Dermis microvascular lymphatic vessel endothelial cell (primary cell): ENCODE measurements around the gene IZUMO2. TPM values are rescaled to one million over a fixed set of nuclear protein-coding genes. Genes with fewer than 3 reads are reported as not detected.
"Not testable (repeated sequence)": the region's sequence is repeated elsewhere in the genome, so short reads cannot be mapped to it uniquely, and the experiment has no call there.

Source experiments
- DNase-seq, 2 donors: peaks; one replicate each; pipeline versions ENCODE4 v3.0.0 to v3.0.0-alpha.2; 2010; ENCODE audit warnings: low read depth in 2 of 2
- total RNA-seq: library from RNA; depleted of rRNA; stranded (reverse); fragments of >200 nt; gene quantifications from 2 replicates; pipeline ENCODE4 v1.2.1, GENCODE V29; 2014

Gene IZUMO2
- total RNA-seq, 1 donor from 2014 or later: not detected

DNA sequence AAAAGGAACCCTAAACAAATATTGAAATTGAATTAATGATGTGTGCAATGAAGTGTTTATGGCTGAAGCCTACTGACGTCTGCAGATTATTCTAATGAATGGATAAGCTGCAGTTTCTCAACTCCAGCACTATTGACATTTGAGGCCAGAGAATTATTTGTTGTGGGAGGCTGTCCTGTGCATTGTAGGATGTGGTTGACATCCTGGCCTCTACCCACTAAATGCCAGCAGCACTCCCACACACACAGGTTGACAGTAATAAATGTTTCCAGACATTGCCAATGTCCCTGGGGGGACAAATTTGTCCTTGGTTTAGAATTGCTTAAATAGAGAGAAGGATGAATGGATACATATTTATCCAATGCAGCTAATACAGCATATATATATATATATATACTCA is 21.1 kb upstream of the IZUMO2 start:
- DNase-seq: no peak

DNA sequence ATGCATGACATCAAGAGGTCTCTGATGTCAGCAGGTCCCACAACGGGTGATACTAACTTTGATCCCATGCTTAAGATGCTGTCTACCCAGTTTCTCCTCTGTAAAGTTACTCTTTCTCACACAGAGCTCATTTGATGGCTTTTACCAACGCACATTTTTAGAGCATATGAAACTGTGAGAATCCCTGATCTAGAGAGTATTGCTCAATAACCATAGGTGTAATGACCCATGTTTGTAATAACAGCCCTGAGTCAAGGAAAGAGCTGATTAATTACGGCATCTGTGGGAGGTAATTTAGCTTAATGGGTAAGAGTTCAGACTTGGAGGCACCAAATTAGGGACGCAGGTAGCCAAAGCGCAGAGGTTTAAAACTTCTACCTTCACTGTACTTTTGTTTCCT is 18.0 kb upstream of the IZUMO2 start:
- no peak for DNase-seq

DNA sequence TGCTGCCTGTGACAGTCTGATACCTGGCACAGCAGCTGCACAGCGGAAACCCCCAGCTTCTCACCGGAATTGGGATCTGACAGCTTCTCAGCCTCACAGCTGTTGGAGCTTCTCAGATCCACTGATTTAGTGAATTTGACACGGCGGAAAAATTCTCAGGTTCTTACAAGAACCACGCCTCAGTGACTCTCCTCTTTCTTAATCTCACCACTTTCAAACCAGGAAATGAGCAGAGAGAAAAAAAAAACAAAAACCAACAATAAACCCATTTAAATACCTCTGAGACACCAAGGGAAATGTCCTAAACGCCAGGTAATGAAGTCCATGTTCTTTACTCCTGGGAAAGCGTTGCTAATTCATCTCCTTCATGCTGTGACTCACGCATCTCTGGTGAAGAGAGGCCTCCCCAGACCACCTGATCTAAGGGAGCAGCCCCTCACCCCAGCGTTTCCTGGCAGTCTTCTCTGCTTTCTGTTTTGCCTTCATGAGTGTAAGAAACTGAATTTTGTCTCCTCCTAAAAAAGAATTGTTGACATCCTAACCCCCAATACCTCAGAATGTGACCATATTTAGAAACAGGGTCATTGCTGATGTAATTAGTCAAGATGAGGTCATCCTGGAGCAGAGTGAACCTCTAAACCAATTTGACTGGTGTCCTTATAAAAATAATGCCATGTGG is 15.9 kb upstream of the IZUMO2 start:
- DNase-seq: no peak

DNA sequence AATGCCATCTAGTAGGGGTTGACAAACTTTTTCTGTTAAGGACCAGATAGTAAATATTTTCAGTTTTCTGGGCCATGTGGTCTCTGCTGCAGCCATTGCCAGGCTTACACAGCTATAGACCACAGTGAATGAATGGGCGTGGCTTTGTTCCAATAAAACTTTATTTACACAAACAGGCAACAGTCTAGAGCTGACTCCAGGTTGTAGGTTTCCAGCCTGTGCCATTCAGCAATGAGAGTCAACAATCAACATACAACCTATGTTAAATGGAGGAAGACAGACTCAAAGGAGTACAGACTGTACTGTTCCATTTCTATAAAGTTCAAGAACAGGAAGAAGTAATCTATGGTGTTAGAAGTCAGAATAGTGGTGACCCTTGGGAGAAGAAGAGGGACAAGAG is 15.2 kb upstream of the IZUMO2 start:
- no peak for DNase-seq

GRCh38 chr19:50176775-50177174 is 13.7 kb upstream of the IZUMO2 start:
- no peak for DNase-seq

GRCh38 chr19:50175924-50176323 is 12.8 kb upstream of the IZUMO2 start:
- no peak for DNase-seq

GRCh38 chr19:50174100-50174793 is 11.2 kb upstream of the IZUMO2 start:
- DNase-seq: no peak

- no peak for DNase-seq
These were observed 10.0 kb upstream of the IZUMO2 start for GRCh38 chr19:50173127-50173526.

GRCh38 chr19:50172726-50173125 is 9.6 kb upstream of the IZUMO2 start:
- DNase-seq: no peak

GRCh38 chr19:50171752-50172151 is 8.7 kb upstream of the IZUMO2 start:
- no peak for DNase-seq

GRCh38 chr19:50167314-50167721 is 4.2 kb upstream of the IZUMO2 start:
- peak; percentile 5 to 73 for DNase-seq

DNA sequence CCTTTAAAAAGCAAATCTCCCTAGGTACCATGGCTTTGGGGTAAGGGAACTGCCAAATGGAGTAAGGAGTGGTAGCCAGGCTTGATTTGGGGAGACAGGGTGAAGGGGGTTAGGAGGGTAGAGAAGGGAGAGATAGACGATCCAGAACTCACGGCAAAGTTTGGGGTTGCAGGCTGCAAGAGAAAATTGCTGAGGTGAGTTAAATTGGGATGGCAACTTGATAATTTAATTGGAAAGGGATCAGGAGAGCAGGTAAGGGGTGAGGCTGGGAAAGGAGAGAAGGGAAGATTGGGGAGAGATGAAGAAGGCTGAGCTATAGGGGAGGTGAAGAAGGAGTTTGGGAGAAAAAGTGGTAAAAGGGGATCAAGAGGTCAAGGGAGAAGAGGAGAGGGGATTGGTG is 4.0 kb downstream of the IZUMO2 start:
- no peak for DNase-seq

DNA sequence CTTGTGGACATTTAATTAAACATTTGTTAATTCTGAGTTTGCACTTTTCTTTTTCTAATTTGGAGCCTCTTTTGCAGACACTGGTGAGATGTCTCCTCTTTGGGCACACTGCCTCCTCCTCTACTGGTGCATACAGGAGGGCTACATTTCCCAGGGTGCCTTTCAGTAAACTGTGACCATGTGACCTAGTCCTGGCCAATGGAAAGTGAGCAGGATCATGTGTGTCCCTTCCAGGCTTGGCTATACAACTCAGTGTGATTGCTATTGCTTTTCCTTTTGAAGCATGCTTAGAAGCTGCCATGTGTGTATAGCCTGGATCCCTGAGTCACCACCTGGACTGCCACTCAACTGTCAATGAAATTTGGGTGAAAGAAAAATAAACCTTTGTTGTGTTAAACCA is 4.5 kb downstream of the IZUMO2 start:
- DNase-seq: no peak

DNA sequence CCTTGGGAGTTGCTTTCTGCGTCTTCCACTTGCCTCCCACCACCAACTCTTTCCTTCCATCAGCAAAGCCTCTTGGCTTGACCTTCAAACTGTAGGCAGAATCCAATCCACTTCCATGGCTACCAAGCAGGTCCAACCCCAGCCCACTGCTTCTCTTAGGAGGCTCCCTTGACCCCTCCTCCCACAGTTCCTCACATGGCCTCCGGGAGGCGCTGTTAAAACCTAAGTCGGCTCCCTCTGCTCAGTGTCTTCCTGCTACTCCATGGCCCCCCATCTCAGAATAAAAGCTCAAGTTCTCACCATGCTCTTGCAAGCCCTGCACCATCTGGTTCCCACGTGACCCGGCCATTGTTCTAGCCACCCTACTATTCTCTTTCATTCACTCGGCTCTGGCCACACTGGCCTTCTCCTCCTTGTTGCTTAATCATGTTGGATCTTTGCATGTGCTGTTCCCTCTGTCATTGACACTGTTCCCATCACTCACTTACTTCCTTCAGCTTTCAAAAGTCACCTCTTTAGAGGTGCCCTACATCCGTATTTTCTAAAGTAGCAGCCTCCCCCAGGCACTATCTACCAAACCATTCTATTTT is 7.5 kb downstream of the IZUMO2 start:
- no peak for DNase-seq

GRCh38 chr19:50154529-50154928 is 8.6 kb downstream of the IZUMO2 start:
- DNase-seq: no peak

DNA sequence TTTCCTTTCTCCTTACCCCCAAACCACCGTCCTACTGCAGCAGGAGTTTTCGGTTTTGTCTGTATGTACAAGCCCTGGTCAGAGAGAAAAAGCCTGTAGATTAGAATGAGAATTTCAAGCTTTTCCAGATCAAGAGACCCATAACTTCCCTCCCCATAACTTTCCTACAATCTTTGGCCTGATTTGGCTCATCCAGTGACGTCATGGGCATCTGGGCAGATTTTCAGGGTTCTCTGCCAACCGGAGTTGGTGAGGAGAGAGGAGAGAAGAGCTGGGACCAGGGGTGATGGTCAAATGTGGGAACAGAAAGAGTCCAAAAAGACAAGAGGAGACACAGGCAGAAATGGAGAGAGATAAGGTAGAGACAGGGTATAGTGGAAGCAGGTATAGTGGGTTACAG is 10.5 kb downstream of the IZUMO2 start:
- no peak for DNase-seq

DNA sequence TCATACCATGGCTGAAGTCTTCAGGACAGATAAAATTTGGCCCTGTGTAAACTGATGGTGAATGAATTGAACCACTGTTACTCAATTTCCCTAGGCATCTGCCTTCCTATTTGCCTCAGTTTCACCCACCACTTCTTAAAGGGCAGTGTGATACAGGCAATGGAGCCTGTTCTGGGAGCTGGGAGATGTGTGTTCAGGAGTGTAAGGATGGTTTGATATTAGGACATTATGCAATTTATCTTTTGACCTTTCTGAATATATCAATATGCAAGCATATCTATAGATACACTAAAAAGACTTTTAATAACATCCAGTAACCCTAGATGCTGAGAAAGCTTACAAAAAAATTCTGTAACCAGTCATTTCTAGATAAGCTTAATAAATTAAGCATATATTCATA is 14.6 kb downstream of the IZUMO2 start:
- no peak for DNase-seq

DNA sequence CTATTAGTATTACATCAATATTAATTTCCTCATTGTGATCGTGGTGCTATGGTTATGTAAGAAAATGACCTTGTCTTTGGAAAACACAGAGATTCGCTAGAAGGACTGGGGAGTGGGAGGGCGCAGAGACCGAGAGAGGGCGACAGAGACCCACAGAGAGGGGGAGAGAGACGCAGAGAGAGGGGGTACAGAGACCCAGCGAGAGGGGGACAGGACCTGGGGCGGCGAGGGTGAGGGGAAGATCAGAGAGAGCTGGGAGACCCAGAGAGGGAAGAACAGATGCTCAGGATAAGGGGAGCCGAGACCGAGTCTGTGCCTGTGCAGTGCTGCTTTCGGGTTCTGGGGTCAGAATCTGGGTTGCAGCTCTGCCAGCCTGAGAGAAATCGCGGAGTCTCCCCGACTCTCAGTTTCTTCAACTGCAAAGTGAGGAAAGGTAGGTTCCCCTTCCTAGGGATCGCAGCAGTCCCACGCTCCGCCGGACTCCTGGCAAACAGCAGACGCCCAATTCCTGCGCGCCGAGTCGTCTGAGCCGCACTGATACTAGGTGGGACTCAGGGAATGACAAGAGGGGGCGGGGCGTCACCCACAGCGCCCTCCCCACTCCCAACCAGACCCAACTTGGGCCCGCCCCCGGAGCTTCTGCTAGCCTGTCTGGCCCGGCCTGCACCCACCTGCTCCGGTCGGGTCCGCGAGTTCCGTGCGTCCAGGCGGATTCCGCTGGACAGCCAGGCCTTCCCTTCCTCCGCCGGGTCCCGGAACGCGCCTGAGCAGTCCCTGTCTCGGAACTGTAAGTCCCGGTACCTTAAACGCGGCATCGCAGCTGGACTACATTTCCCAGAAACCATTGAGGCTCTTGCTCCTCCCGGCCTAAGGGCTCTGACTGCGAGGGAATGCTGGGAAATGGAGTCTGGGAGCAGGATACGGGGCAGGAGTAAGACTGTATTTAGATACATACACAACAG is 15.3 kb downstream of the IZUMO2 start:
- peak; percentile 83 to 86 for DNase-seq

GRCh38 chr19:50141921-50142320 is 21.2 kb downstream of the IZUMO2 start:
- not testable (repeated sequence) for DNase-seq

- not testable (repeated sequence) for DNase-seq
These were observed 22.8 kb downstream of the IZUMO2 start for GRCh38 chr19:50140118-50140845.
